Stimulated activated CD8-positive, alpha-beta memory T cell treated with anti-CD3 and anti-CD28 coated beads, Interleukin-15, amount 100 ng/mL, for 1 hour (primary cell): ENCODE measurements around the gene LYZL1.
"Not testable (repeated sequence)": the region's sequence is repeated elsewhere in the genome, so short reads cannot be mapped to it uniquely, and the experiment has no call there.

Source experiments
- DNase-seq: peaks from one replicate; pipeline ENCODE4 v3.0.0-alpha.2; 2020; ENCODE audit warnings: low read depth

LYZL1 gene

GRCh38 chr10:29288906-29289305, at the start of gene LYZL1:
Gene LYZL1 (plus strand): TSS chr10:29289070. CDS start chr10:29291868, 2,798 bp downstream.
- DNase-seq, result not testable (repeated sequence)

- no peak for DNase-seq
These were observed 49.0 kb upstream of the LYZL1 start for GRCh38 chr10:29239569-29240472.

GRCh38 chr10:29240986-29241660, 47.7 kb upstream of the LYZL1 start:
- DNase-seq, result no peak

- no peak for DNase-seq
These were observed 46.9 kb upstream of the LYZL1 start for GRCh38 chr10:29241925-29242324.

- no peak for DNase-seq
These were observed 45.8 kb upstream of the LYZL1 start for GRCh38 chr10:29243066-29243465.

GRCh38 chr10:29243750-29244149, 45.1 kb upstream of the LYZL1 start:
- DNase-seq, result no peak

- DNase-seq, result no peak
These were observed 43.9 kb upstream of the LYZL1 start for GRCh38 chr10:29244978-29245377.

GRCh38 chr10:29245476-29245875, 43.4 kb upstream of the LYZL1 start:
- DNase-seq, result no peak

- no peak for DNase-seq
These were observed 42.4 kb upstream of the LYZL1 start for GRCh38 chr10:29246449-29246848.

GRCh38 chr10:29248158-29248557, 40.7 kb upstream of the LYZL1 start:
- DNase-seq, result no peak

GRCh38 chr10:29249018-29249417, 39.9 kb upstream of the LYZL1 start:
- DNase-seq, result no peak

GRCh38 chr10:29250066-29250465, 38.8 kb upstream of the LYZL1 start:
- DNase-seq, result no peak

- DNase-seq, result no peak
These were observed 35.8 kb upstream of the LYZL1 start for GRCh38 chr10:29252811-29253689.

GRCh38 chr10:29253690-29254029, 35.2 kb upstream of the LYZL1 start:
- no peak for DNase-seq

- DNase-seq, result no peak
These were observed 34.5 kb upstream of the LYZL1 start for GRCh38 chr10:29254123-29255046.

GRCh38 chr10:29255104-29255503, 33.8 kb upstream of the LYZL1 start:
- no peak for DNase-seq

- DNase-seq, result no peak
These were observed 32.9 kb upstream of the LYZL1 start for GRCh38 chr10:29256019-29256418.

GRCh38 chr10:29256586-29256985, 32.3 kb upstream of the LYZL1 start:
- DNase-seq, result no peak

GRCh38 chr10:29257106-29257783, 31.6 kb upstream of the LYZL1 start:
- no peak for DNase-seq

GRCh38 chr10:29257784-29258135, 31.1 kb upstream of the LYZL1 start:
- DNase-seq, result no peak

- no peak for DNase-seq
These were observed 29.4 kb upstream of the LYZL1 start for GRCh38 chr10:29259498-29259897.
